Spleen (tissue), 11 donors: ENCODE data around the gene LRRIQ4. TPM values are rescaled to one million over a fixed set of nuclear protein-coding genes. Genes with fewer than 3 reads are reported as not detected.

Experiments used
- DNase-seq: peaks from one replicate; pipeline ENCODE4 v3.0.0-alpha.2; 2020
- H3K27ac ChIP-seq, 8 donors: fragments of 200-600 bp; sonication (generic) in 7 of 8; 1 replicate in 4 of 8; 2 replicates in 4 of 8; pipeline versions ENCODE4 v1.5.0 to v1.8.0; 2016 to 2021; ENCODE audit warnings: inconsistent platforms in 4 of 8, mild to moderate bottlenecking in 4 of 8, moderate library complexity in 1 of 8
- H3K27me3 ChIP-seq, 7 donors: fragments of 200-600 bp; sonication (generic) in 6 of 7; replicated peaks in 1 of 7; 1 replicate in 4 of 7; 2 replicates in 3 of 7; pipeline versions ENCODE4 v1.5.0 to v1.8.0; 2016 to 2021; ENCODE audit warnings: inconsistent platforms in 3 of 7, mild to moderate bottlenecking in 1 of 7
- H3K36me3 ChIP-seq, 6 donors: fragments of 200-600 bp; sonication (generic) in 5 of 6; 1 replicate in 4 of 6; 2 replicates in 2 of 6; pipeline versions ENCODE4 v1.5.0 to v1.8.0; 2016 to 2021; ENCODE audit warnings: inconsistent platforms in 2 of 6
- H3K4me1 ChIP-seq, 6 donors: fragments of 200-600 bp; sonication (generic) in 5 of 6; 1 replicate in 3 of 6; 2 replicates in 3 of 6; pipeline versions ENCODE4 v1.5.0 to v1.8.0; 2016 to 2021; ENCODE audit warnings: inconsistent platforms in 3 of 6
- H3K4me3 ChIP-seq, 8 donors: fragments of 200-600 bp; sonication (generic) in 7 of 8; 1 replicate in 4 of 8; 2 replicates in 4 of 8; pipeline versions ENCODE4 v1.5.0 to v1.8.0; 2016 to 2021; ENCODE audit warnings: inconsistent platforms in 4 of 8, mild to moderate bottlenecking in 4 of 8, moderate library complexity in 2 of 8
- H3K9me3 ChIP-seq, 8 donors: fragments of 200-600 bp; sonication (generic) in 7 of 8; 1 replicate in 4 of 8; 2 replicates in 4 of 8; pipeline versions ENCODE4 v1.5.0 to v1.8.0; 2016 to 2021; ENCODE audit warnings: inconsistent platforms in 4 of 8
- CTCF ChIP-seq, 11 experiments: fragments of 200-600 bp in 7 of 11; fragments of 450-650 bp in 4 of 11; sonication (generic) in 4 of 11; IDR thresholded peaks in 8 of 11; conservative IDR thresholded peaks in 3 of 11; 1 replicate in 7 of 11; 2 replicates in 4 of 11; pipeline versions ENCODE4 v1.4.0 to v1.8.0; 2016 to 2021; ENCODE audit warnings: antibody characterized with exemption in 11 of 11, inconsistent platforms in 4 of 11, mild to moderate bottlenecking in 1 of 11
- POLR2A ChIP-seq, 3 donors: fragments of 450-650 bp; IDR thresholded peaks; one replicate each; pipeline ENCODE4 v1.5.1; 2017; ENCODE audit warnings: antibody characterized with exemption in 3 of 3, mild to moderate bottlenecking in 1 of 3
- POLR2AphosphoS5 ChIP-seq, 3 donors: sonication (generic); formaldehyde crosslinking; IDR thresholded peaks; one replicate each; pipeline ENCODE4 v1.5.1; 2017; ENCODE audit warnings: antibody characterized with exemption in 3 of 3
- WGBS, 5 donors: extraction: QIAGEN DNeasy Blood & Tissue Kit in 3 of 5; methylation state at CpG; one replicate each; pipeline versions ENCODE4 v1.1.5 to v1.1.7; 2013 to 2018; 5-methylcytosine and 5-hydroxymethylcytosine counted together
- intact Hi-C: fragments of 100-400 bp; cut with DNase I; formaldehyde crosslinking; loops from one replicate; pipeline ENCODE4 v1.15.0; 2023; ENCODE audit warnings: low total_unique reads
- polyA plus RNA-seq, 3 donors: library from polyadenylated mRNA; stranded (reverse); fragments of 200-250 nt; gene quantifications; one replicate each; pipeline ENCODE4 v1.2.1, GENCODE V29; 2013
- total RNA-seq, 7 donors: library from RNA; depleted of rRNA in 3 of 7; stranded (reverse); fragments of >200 nt in 3 of 7; fragmentation: NEBNext Ultra II Directional in 4 of 7; extraction: Animal tissue kit (Norgen Biotek cat#: 25700) in 4 of 7; gene quantifications; one replicate each; pipeline versions ENCODE4 v1.1.0 to v1.2.1, GENCODE V29; 2016 to 2021
- donor health status: healthy with polysubstance abuse.
- donor health status: DM: no; HTN: no; CAD: no; lungs with moderate emphysema.
- donor health status: DM: no; HTN: no; CAD: no.
- donor health status: Bipolar disorder and iron deficiency.
- donor health status: healthy.
- donor health status: DM: no; HTN: no; CAD: no.
- donor health status: DM: yes; HTN: yes; CAD: no.

The LRRIQ4 gene
- total and polyA plus RNA-seq, 10 donors, result 0.06 to 0.27 (median 0.19) TPM; not detected in 7

DNA sequence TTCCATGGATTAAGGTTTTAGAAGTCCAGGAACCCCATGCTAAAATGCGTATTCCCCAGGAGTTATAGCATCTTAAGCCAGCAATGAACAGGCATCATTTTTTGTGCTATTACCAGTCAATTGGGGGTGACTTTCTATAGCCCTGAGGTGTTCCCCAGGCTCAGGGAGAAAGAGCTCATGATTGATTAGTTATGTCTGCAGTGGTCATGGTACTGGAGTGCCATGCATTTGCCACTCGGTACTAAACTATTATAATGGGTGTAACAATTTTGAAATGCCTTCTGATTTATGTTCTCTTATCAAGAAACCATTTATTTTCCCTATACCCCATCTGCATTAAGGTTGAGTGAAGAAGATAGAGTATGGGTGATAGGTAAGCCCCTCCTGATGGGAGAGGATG, 45.1 kb downstream of the LRRIQ4 start:
- Histone ChIP-seq H3K27me3 (no peaks in the 10 kb centered on the region), H3K4me3 (no peak overlapping the region), H3K27ac (no peak overlapping the region), H3K4me1 (peaks cover 0 to 2% (median 0%) of the 10 kb centered on the region in 6 donors), H3K36me3 (no peaks in the 10 kb centered on the region), H3K9me3 (no peaks in the 10 kb centered on the region)
- no peak for DNase-seq
- TF ChIP-seq POLR2AphosphoS5 (IDR thresholded peaks at IDR 0.05), result no peak
- TF ChIP-seq CTCF (IDR thresholded peaks at IDR 0.05 in 8 of 11, conservative IDR thresholded peaks at IDR 0.05 in 3 of 11), result no peak
- WGBS, 5 donors, result 70 to 92% (median 85%) methylated on average over 2 of the region's 2 CpGs
- intact Hi-C loops, result no loop called here

DNA sequence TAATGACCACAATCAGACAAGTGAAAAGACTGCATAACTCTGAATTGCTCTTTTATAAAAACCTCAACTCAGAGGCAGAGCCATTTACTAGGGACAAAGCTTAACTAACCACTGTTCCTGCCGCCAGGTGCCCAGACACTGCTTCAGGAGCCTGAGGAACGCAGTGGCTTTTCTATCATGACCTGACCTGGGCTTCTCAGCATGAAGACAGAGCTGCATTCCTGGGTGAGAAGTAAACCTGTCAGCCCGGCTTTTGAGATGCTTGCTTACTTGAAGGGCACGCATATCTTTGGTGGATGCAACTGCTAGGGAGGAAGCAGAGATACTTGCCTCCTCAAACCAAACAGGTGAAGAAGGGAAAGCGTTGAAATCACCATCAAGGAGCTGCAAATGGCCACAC, 49.2 kb downstream of the LRRIQ4 start:
- Histone ChIP-seq H3K27me3 (no peaks in the 10 kb centered on the region), H3K9me3 (no peaks in the 10 kb centered on the region), H3K27ac (no peak overlapping the region), H3K36me3 (no peaks in the 10 kb centered on the region), H3K4me3 (no peak overlapping the region), H3K4me1 (peaks cover 0 to 34% (median 19%) of the 10 kb centered on the region in 6 donors)
- 74 to 90% (median 86%) methylated on average over 5 of the region's 5 CpGs for WGBS, 5 donors
- TF ChIP-seq CTCF (IDR thresholded peaks at IDR 0.05 in 8 of 11, conservative IDR thresholded peaks at IDR 0.05 in 3 of 11) (no peak), POLR2AphosphoS5 (IDR thresholded peaks at IDR 0.05) (no peak), POLR2A (IDR thresholded peaks at IDR 0.05) (no peak)
- intact Hi-C loops, result loop anchor here (10.0 kb wide), 1 partner anchor 193 kb away; no protein-coding TSS in a partner anchor
- DNase-seq, result no peak

DNA sequence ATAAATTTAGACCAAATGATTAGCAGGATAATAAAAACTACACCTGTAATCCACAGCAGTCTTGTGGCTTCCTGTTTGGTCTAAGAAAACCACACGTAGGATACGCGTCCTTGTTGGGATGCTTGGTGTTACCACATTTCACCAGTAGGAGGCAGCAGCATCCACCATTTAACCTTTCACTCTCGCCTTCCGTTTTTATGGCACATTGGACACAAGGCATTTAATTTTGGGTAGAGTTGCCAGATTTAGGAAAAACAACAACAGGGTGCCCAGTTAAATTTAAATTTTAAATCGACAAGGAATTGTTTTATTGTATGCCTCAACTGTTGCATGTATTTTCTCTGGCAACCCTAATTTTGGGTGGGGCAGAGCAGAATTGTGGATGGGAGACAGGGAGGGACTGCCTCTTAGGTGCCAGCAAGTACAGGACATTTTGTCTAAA, 50.8 kb downstream of the LRRIQ4 start:
- Histone ChIP-seq H3K4me3 (no peak overlapping the region), H3K27me3 (no peaks in the 10 kb centered on the region), H3K27ac (no peak overlapping the region), H3K36me3 (no peaks in the 10 kb centered on the region), H3K9me3 (no peaks in the 10 kb centered on the region), H3K4me1 (peaks cover 0 to 34% (median 19%) of the 10 kb centered on the region in 6 donors)
- intact Hi-C loops, result loop anchor here (10.0 kb wide), 1 partner anchor 191 kb away; no protein-coding TSS in a partner anchor
- DNase-seq, result no peak
- TF ChIP-seq POLR2A (IDR thresholded peaks at IDR 0.05), result no peak
- TF ChIP-seq POLR2AphosphoS5 (IDR thresholded peaks at IDR 0.05), result peak in 1 of 3 donors; percentile 71
- TF ChIP-seq CTCF (IDR thresholded peaks at IDR 0.05 in 8 of 11, conservative IDR thresholded peaks at IDR 0.05 in 3 of 11), result peak; percentile 89 to 96 (median 93)
- WGBS, 5 donors, result 1 to 3% (median 1%) methylated on average over 6 of the region's 6 CpGs

GRCh38 chr3:169864270-169864669, 51.6 kb downstream of the LRRIQ4 start:
- Histone ChIP-seq H3K9me3 (no peaks in the 10 kb centered on the region), H3K27me3 (no peaks in the 10 kb centered on the region), H3K27ac (no peak overlapping the region), H3K4me3 (no peak overlapping the region), H3K36me3 (no peaks in the 10 kb centered on the region), H3K4me1 (peaks cover 0 to 34% (median 19%) of the 10 kb centered on the region in 6 donors)
- TF ChIP-seq POLR2A (IDR thresholded peaks at IDR 0.05) (no peak), POLR2AphosphoS5 (IDR thresholded peaks at IDR 0.05) (no peak), CTCF (IDR thresholded peaks at IDR 0.05 in 8 of 11, conservative IDR thresholded peaks at IDR 0.05 in 3 of 11) (no peak)
- WGBS, 5 donors, result 64 to 91% (median 79%) methylated on average over 2 of the region's 2 CpGs
- no peak for DNase-seq
- intact Hi-C loops, result loop anchor here (10.0 kb wide), 1 partner anchor 191 kb away; no protein-coding TSS in a partner anchor
